ENCODE data around the gene LEKR1.

The LEKR1 gene

DNA sequence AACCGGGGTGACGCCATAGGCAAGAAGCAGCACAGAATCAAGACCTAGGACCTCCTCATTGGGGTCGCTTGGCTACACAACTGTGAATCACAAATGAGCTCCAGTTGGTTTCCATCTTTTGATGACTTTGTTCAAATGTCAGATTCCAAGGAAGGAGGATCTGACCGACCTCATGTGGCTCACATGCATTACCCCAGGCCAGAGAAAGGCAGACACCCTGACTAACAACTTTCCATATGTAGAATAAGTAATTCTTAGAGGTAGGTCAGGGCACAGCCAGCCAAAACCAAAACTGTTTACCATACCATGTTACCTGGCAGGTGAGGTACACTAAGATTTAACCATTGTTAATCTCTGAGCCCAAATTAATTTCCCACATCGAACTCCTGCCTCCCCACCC lies 237.3 kb downstream of the LEKR1 start:
- DNase-seq (ENCODE audit: low read depth) = no peak

DNA sequence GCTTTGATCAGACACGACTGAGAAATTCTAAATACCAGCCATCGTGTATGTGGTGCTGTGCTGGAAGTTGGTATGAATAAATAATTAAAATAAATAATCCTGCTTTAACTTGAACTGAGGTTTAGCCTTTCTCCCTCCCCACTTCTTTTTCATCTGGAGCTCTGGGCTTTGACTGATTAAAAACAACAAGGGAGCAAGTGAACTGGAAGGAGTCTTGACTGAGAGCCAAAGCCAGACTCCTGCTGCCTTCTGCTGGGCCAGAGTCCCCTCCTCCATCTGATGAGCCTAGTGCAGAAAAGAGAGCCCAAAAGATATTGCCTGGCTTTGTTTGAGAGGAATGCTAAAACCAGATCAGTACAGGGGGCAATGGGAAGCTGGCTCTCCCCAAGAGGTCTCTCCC lies 237.8 kb downstream of the LEKR1 start:
- DNase-seq (ENCODE audit: low read depth) = no peak

DNA sequence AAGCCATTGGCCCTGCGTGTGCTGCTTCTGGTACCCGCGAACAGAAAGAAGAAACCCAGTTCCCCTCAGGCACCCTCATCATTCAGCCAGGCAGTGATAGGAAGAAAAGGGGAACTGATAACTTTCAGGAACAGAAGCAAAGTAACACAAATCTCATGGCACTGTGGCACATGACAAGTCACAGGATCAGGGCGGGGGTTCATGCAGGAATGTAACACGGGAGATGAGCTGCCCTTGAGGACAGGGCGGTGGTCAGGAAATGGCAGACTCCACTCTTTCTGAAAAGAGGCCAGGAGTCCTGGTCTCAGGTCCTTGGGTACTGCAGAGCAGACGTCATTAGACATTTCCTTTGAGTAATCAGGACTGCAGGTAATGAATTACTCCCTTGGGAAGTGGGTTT lies 238.2 kb downstream of the LEKR1 start:
- no peak for DNase-seq (ENCODE audit: low read depth)

DNA sequence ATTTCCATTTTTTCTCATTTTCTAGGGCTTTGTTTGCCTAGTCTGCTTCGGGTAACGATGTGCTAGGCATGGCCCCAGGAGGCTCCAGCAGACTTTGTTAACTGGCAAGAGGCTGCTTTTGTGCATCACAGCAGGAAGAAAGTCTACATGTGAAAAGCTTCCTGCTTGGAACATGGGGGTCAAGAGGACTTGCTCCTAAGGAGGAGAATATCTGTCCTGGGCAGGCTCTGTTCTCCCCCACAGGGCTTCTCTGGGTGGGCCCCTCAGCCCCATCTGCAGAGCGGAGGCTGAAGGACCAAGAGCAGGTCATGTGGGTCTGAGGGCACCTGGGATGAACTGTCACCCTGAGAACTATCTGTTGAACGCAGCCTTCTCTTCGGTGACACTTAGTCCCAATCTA lies 239.0 kb downstream of the LEKR1 start:
- no peak for DNase-seq (ENCODE audit: low read depth)

DNA sequence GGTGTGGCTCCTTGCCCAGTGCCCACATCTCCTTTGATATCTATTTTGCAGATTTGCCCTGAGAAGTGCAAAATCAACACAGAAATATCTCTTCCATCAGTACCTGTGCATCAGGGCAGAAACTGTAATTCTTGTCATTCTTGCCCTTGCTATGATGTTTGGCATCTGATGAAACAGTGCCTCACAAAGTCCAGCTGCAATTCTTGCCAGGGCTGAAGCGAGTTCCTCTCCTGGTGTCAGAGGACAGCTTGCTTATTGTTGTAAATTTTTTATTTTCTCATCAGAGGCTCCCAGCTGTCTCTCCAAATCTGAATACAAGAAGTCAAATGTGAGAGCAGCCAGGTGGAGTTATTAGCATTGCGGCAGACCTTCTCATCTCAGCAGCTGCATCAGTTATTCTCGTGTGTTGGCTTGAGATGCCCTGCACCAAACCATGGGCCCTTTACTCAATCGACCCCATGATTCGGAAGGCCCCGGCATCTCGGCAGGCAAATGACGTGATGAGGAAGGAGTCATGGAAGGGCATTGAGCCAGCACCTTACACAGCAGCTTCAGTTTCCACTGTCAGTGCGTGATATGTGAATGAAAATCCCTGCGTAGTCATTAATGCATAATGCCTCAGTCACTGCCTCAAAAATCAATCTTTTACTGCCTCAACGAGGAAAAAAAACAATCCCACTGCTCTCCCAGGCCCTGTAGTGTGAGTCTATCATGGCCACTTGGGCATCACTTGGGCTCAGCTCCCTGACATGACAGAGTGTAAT lies 240.4 kb downstream of the LEKR1 start:
- DNase-seq (ENCODE audit: low read depth) = no peak

DNA sequence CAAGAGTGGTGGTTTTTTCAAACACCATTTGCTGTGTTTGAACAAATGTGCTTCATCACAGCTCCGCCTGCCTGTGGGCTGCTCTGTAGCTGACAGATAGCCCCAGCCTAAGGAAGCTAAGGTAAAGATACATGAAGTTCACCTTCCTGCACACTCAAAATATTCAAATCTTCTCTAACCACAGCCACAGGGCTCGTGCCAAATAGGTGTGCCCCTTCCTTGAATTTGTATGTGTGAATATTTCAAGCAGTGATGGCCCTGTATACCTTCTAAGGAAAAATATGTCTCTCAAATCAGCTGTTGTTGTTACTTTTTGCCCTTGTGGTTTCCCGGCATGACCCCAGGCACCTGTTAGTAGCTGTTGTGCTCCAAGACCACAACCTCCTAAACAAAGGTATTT lies 241.0 kb downstream of the LEKR1 start:
- no peak for DNase-seq (ENCODE audit: low read depth)

DNA sequence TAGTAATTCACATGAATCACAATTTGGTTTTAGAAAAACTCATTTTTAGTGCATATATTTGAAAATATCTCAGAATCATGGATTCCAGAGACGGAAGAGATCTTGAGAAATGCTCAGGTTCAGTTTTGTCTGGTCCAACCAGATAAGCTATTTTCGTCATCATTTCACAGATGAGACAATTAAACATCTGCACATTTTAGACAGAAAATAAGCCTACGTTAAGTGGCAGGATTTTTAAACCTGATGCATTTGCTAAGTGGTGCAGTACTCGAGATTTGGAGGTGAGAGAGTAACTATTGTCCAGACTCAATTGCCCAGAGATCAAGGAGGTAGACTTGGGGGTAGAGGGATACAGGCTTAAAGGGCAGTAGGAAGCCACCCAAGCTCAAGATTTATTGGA lies 243.3 kb downstream of the LEKR1 start:
- no peak for DNase-seq (ENCODE audit: low read depth)

DNA sequence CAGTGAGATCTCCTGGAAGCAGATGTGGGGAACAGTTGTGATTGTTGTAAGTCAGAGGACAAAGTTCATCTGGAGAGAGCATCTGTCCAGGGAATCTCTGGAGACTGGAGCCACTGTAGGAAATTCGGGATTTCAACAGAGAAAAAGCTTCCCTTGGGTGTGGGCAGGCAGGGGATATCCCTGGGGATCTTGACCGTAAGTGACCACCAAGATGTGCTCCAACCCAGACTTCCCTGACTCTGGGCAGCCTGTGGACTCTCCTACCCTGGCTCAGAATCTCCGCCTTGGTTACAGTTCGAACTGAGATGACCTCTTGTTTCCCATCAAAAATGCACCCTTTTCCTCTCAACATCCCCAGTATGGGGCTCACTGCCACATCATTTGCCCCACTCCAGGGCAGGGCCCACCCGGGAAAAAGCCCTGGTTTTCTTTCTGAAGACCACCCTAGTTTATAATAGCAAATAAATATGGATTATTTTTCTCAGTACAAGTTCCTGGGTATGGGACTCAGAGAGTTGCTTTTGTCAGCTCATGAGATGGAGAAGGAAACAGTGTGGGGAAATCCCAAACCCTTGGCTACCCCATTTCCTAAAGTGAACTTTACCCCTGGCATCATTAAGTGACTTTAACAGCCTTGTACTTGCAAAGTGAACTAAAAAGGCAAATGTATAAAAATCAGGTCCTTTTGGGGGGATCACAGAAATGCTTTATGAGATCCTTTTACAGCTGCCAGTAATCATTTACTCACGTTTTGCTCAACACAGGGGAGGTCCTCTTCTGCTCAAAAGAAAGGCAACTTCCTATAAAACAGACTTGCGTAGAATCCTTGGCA lies 243.9 kb downstream of the LEKR1 start:
- no peak for DNase-seq (ENCODE audit: low read depth)

DNA sequence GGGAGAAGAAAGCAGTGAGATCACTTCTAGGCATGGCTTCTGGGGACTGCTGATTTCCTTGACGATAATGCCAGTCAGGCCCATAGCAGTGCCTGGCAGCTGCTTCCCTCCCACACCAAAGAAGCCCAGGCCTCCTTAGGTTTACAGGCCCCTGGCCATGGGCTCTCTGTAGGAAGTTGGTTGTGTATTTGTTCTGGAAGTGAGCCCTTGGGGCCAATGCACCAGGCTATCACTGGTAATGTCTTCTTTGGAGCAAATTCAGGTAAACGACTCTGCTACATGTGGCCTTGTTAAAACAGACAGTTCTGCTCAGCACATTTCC lies 244.5 kb downstream of the LEKR1 start:
- no peak for DNase-seq (ENCODE audit: low read depth)

DNA sequence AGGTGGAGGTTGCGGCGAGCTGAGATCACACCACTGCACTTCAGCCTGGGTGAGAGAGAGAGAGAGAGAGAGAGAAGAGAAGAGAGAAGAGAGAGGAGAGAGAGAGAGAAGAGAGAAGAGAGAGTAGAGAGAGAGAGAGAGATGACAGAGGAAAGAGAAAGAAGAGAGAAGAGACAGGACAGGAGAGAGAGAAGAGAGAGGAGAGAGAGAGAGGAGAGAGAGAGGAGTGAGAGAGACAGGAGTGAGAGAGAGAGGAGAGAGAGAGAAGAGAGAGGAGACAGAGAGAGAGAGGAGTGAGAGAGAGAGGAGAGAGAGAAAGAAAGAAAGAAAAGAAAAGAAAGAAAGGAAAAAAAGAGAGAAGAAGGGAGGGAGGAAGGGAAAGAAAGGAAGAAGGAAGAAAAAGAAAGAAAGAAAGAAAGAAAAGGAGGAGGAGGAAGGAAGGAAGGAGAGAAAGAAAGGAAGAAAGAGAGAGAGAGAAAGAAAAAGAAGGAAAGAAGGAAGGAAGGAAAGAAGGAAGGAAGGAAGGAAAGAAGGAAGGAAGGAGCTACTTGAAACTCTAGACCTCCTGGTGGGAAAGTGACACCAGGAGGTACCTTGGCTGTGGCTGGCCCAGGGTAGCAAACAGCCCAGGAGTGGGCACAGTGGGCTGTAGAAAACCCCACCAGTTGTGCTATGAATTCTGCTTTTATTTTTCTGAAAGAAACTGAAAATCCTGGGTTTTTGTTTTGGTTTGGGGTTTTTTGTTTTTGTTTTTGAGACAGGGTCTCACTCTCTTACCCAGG lies 245.8 kb downstream of the LEKR1 start:
- DNase-seq (ENCODE audit: low read depth) = no peak

DNA sequence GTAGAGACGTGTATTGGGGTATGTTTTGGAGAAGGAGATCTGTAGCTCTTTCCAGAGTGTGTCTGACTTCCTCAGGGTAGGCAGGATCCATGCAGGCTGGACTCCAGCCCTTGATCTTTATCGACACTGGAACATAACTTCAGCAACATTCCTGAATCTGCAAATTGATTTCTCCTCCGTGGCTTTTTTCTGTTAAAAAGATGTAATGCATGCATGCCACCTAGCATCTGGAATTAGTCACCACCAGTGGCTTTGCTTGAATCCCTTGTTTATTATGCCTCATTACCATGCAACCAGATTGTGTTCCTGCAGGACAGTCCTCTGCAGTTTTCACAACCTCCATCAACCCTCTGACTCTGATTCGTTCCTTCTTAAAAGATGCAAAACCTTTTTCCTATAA lies 247.7 kb downstream of the LEKR1 start:
- no peak for DNase-seq (ENCODE audit: low read depth)

DNA sequence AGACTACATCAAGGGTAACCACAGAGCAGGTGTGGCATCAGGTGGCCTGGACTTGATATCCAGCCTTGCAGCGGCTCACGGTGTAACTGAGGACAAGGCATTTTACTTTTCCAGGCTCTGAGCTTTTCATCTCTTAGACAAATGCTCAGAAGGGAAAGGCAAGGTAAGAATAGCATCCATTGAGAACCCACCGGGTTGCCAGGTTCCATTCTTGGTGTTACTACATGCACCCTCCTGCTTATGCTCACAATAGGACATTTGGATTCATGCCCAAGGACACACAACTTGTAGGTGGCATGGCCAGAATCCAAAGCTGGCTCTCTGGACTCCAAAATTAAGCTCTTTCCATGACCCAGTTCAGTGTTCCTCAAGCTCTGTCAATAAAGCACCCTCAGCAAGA lies 248.3 kb downstream of the LEKR1 start:
- no peak for DNase-seq (ENCODE audit: low read depth)

DNA sequence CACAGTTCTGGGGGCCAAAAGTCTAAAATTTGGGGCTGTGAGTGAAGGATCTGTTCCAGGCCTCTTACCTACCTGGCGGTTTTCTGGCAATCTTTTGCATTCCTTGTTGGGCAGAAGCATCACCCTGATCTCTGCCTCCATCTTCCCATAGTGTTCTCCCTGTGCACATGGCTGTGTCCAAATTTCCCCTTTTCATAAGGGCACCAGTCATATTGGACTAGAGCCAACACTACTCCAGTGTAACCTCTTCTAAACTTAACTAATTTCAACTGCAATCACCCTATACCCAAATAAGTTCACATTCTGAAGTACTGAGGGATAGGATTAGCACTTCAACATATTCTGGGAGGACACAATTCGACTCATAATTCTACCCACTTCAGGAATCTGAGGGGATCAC lies 248.8 kb downstream of the LEKR1 start:
- DNase-seq (ENCODE audit: low read depth) = no peak

DNA sequence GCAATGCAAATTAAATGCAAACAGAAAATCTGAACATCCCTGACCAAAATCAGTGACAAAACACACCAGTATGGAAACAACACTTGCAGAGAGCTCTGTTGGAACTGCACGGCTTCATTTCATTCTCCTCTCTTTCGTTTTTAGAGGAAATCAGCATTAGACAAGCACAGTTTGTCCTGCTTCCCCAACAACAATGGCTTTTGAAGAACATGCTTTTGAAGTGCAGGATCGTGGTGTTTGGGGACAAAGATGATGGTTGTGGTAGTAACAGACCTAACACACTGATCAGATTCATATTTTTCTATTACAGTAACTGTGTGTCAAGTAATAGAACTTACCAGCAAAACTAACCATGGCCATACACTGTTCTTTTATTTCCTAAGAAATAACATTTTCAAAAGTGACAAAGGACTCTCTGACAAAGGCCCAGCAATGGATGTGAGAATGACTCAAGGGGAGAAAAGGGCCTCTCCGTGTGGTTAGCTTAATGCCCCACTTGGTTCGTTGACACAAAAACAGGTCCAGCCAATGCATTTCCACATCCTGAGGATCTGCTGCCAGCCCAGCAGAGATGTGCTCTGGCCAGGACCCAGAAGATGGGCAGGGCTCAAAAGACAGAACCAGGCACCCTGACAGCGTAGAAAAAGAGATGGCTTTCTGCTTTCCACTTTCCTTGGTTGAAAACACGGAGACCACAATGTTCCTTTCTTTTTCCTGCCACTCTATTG lies 249.7 kb downstream of the LEKR1 start:
- DNase-seq (ENCODE audit: low read depth) = no peak

DNA sequence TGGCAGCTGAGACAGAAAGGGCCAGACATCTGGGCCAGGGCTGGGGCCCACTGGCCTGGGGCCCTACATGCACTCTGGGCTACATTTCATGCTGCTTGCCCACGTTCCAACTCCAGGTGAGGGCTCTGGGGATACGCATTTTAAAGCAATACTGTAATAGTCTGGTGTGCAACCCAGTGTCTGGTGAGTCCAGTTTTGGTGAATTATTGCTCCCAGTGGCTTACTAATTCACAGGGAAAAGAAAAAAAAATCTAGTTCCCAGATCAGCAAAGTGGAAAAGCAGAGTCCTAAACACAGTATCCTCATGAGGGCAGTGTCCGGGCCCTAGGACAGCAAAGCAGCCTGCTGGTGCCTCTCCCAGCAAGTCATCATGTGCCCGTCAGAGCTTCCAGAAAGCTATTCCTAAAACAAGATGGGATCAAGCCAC lies 251.4 kb downstream of the LEKR1 start:
- DNase-seq (ENCODE audit: low read depth) = no peak

DNA sequence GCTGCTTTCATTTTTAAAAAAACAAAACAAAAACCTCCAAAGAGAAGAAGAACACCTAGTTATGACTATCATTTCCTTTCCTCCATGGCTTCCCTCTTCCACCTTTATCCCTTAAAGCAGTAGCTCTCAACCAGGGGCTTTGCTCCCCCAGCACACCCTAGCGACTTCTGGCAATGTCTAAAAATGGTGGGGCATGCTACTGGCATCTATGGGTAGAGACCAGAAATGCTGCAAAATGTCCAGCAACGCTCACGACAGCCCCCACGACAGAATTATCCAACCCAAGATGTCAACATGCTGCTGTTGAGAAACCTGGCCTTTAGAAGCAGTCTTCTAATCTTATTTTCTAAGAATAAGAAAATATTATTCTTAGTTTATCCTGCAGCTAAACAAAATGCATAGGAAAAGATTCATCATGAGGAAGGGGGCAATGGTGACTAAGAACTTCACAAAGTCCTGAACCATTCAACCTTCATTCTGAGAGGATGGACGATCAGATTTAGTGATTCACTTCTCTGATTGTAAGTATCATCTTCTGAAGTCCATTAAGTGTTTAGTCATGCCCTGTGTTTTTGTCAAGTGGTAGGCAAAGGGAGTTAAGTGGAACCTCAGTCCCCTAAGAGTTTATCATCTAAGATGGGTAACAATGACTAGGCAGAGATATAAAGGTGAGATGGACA lies 252.1 kb downstream of the LEKR1 start:
- no peak for DNase-seq (ENCODE audit: low read depth)

DNA sequence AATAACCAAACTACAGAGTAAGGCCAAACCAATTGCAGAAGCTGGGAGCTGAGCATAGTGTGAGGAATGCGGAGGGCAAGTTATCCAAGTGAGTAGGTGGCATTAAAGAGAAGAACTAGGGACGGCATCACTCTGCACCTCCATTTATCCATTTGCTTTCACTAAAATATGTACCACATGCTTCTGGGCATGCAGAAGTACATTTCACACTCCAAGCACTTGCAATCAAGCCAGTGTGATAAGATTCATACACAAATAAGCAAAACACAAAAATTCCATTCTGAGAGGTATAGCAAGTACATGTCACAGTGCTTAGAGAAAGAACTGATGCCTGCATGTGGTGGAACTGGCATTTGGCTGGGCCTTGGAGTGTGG lies 252.6 kb downstream of the LEKR1 start:
- DNase-seq (ENCODE audit: low read depth) = no peak

DNA sequence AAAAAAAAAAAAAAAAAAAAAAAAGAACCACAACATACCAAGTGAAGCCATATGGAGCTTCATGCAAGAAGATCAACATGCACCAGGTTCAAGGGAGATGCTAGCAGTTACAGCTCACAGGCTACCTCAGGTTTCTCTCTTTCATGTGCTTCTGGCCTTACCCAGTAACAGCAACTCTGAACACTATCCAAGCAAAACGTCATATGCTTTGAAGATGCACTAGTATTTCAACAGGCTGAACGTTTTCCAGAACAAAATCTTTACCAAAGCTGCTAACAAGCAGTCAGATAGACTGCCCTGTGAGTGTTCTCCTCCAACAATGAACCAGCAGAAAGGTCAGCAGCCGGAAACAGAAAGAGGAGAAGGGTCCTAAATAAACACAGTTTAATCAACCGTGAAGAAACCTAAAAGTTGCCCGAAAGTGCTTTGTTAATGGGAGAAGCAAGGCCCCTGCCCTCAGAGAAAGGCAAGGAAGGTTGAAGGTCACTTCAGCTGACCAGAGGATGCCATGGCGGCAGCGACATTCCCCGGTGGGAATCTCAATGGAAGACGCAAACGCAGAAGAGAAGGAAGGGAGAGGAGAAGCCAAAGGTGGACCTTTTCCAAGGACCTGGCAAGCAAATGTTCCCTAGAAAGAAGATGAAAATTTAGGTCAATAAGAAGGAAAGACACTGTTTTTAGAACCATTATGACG lies 253.7 kb downstream of the LEKR1 start:
- DNase-seq (ENCODE audit: low read depth) = no peak

DNA sequence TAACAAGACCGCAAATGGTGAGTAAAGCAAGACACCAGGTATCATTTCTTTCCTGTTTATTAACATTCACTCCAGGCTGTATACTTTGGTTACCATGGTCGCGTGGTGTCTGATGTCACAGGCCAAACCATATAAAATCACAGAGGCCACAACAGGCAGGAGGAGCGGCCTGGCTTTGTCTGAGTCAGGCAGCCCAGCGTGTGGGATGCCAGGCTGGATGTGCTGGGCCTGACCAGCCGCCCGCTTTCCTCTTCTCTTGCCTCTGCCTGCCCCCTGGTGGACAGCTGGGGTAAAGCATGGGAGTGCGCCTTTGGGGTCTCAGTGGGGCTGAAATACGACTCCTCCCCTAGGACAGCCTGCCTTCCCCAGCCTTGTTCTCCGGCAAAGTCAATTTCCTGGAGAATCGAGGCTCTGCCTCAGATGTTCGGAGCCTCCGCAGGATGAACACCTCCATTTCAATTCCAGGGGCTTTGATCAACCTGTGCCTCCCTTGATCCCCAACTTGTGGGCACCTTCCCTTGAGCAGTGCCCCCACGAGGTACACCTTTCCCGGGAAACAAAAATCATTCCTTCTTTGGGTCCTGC lies 255.6 kb downstream of the LEKR1 start:
- DNase-seq (ENCODE audit: low read depth) = peak; percentile 81

DNA sequence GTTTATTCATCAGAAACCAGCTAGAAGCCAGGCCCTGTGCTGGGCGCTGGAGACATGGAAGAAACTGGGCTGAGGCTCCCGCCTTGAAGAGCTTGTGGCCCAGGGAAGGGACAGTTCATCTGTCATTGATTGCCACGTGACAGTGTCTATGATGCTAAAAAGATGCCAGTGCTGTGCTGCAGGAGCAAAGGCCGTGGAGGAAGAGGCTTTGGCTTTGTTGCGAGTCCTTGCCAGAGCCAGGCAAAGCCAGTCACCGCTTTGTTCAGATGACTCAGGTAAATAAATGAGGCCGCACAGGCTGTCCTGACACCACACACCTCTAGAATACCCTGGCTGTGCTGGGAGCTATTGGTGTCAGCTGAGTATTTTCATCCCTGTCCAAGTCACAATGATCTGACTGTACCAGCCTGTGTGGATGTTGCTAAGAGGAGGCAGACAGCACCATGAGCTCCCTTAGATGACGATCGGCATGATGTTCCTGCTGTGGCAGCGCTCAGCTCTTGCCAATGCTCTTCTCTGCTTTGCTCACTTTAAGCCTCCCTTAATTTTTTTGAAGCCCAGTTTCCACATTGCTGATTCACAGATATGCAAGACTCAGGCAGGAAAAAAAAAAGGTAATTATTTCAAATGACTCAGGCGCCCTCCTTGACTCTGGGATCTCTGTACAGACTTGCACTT lies 256.3 kb downstream of the LEKR1 start:
- DNase-seq (ENCODE audit: low read depth) = no peak
